Tongue (tissue), 2 donors: ENCODE measurements around the gene PCGF3. TPM values are rescaled to one million over a fixed set of nuclear protein-coding genes. Genes with fewer than 3 reads are reported as not detected.
"Not testable (repeated sequence)": the region's sequence is repeated elsewhere in the genome, so short reads cannot be mapped to it uniquely, and the experiment has no call there.

Source experiments
- DNase-seq: peaks from one replicate; pipeline ENCODE4 v3.0.0-alpha.2; 2015
- total RNA-seq: library from RNA; depleted of rRNA; stranded (reverse); fragments of >200 nt; gene quantifications from one replicate; pipeline ENCODE4 v1.2.3, GENCODE V29; 2014

The PCGF3 gene
- total RNA-seq, 1 donor from 2014 or later = 62.0 TPM

GRCh38 chr4:725391-726234 lies 20.0 kb downstream of the PCGF3 start:
- DNase-seq = no peak

DNA sequence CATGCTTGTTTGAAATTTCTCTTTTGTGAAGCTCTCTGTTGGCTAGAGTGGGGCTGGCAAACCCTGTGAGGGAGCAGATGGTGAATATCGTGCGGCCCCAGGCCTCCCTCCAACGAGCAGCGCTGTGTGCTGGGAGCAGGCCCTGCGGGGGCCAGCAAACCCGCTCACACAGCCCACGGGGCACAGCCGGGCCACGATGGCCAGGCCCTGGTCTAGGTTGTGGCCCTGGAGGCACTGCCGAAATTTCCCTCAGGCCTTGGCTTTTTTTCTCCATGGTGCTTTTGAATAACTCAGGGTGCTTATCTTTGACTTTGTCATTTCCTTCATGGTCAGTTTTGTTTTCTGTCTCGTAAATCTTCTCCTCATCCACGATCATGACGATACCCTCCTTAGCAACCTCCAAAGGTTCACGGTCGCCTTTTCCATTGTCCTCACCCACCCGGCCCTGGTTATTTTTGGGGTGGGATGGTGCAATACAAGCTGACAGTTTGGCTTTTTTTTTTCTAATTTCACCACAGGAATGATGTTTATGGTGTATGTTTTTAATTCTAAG lies 20.7 kb downstream of the PCGF3 start:
- no peak for DNase-seq

GRCh38 chr4:726838-727237 lies 21.2 kb downstream of the PCGF3 start:
- DNase-seq = peak; percentile 44

GRCh38 chr4:727576-727975 lies 21.9 kb downstream of the PCGF3 start:
- DNase-seq = no peak

DNA sequence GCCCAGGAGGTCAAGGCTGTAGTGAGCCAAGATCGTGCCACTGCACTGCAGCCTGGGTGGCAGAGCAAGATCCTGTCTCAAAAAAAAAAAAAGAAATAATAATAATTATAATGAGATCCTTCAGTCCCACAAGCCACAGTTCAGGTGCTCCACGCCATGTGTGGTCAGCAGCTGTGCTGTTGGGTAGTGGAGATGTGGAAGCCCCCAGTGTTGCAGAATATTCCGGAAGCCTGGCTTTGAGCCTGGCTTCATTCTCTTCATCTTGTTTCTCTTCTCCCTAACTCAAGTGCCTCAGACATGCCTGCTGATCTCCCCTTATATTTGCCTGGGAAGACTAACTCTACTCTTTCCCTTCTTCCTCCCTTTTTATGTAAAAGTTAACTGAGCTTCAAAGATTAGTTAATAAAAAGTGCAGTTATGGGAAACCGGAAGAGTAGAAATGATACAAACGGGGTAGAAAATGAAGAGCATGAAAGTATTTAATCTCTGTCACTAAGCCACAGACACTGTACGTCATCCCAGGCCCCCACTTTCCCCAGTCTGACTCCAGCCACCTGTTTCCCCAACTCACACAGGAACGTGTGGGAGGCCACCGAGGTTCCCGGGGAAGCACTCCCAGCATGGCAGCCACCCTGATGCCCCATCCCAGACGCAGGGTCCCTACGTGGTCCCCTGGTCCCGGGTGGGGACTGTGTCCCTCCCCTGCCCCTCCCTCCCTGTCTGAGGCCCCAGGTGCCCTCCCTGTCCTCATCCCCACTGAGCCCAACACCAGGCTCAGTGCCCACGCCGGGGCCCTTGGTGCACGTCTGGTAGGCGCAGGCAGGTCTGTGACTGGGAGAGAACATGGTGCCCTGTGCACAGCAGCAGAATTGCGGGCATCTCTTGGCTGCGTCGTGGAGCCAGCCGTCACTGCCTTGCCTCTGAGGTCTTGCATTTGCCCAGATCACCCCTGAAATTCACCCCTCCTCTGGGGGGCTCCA lies 24.0 kb downstream of the PCGF3 start:
- peak; percentile 70 for DNase-seq

DNA sequence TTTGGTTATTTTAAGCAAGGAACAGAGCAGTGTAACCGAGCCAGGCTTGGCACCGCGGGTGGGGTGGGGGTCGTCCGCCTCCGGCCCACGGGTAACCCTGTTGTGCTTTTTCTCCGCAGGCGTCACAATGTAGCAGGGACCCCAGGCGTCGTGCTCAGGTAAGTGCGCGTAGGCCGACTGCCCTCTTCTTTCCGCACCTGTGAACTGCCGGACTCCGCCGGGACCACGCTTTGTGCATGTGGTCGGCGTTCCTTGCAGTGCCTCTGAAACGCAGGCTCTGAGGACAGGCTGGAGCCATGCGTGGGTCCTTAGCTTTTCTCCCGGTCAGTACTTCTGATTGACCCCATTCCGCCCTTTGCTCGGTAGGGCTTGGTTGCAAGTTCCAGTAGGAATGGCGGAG lies 24.9 kb downstream of the PCGF3 start:
- DNase-seq = no peak

- not testable (repeated sequence) for DNase-seq
These were observed 25.6 kb downstream of the PCGF3 start for GRCh38 chr4:730946-731904.

DNA sequence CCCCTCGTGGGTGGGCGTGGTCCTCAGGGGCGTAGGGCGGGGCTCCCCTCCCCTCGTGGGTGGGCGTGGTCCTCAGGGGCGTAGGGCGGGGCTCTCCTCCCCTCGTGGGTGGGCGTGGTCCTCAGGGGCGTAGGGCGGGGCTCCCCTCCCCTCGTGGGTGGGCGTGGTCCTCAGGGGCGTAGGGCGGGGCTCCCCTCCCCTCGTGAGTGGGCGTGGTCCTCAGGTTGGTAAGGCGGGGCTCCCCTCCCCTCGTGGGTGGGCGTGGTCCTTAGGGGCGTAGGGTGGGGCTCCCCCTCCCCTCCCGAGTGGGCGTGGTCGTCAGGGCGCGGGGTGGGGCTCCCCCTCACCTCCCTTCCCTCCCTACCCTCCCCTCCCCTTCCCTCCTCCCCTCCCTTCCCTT lies 26.3 kb downstream of the PCGF3 start:
- not testable (repeated sequence) for DNase-seq

DNA sequence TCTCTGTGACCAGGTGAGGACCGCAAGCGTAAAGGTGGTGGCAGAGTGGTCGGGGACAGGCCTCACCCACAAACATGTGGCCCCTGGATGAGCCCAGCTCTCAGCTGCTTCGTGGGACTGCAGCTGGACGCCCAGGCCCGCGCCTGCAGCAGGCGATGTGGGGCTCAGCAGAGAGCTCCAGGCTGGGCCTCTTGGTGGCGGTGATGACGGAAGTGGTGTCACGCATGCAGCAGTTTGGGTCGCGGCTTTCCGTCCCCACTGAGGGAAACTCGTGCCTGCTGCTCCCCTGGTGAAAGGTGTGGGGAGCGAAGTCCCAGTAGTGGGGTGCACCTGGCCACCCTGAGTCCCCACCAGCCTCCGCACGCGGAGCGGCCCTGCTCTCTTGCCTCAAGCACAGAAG lies 26.9 kb downstream of the PCGF3 start:
- DNase-seq = no peak

GRCh38 chr4:732911-733630 lies 27.4 kb downstream of the PCGF3 start:
- peak; percentile 77 for DNase-seq

DNA sequence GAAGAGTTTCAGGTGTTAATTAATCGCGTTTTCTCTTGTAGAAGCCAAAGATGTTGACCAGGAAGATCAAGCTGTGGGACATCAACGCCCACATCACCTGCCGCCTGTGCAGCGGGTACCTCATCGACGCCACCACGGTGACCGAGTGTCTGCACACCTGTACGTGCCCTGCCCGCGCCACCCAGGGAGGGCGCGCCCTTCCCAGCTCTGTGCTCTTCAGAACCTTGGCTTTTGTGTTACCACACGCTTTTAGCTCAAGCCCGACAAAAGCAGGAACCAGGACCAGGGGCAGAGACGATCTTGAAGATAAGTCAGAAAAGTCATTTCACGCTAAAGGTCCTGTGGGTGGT lies 28.0 kb downstream of the PCGF3 start:
- no peak for DNase-seq

- DNase-seq = no peak
These were observed 28.4 kb downstream of the PCGF3 start for GRCh38 chr4:734075-734474.

DNA sequence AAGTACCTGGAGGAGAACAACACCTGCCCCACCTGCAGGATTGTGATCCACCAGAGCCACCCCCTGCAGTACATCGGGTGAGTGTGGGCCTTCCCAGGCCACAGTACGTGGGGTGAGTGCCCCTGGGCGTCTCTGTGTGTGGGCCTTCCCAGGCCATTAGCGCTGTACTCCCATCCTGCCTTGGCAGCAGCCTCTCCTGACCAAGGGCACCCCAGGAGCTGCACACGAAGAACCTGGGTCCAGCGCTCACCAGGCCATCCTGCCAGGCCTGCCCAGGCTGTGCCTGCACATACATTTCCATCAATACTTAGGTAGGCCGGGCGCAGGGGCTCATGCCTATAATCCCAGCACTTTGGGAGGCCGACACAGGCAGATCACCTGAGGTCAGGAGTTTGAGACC lies 29.3 kb downstream of the PCGF3 start:
- no peak for DNase-seq

- no peak for DNase-seq
These were observed 30.0 kb downstream of the PCGF3 start for GRCh38 chr4:735583-735982.

DNA sequence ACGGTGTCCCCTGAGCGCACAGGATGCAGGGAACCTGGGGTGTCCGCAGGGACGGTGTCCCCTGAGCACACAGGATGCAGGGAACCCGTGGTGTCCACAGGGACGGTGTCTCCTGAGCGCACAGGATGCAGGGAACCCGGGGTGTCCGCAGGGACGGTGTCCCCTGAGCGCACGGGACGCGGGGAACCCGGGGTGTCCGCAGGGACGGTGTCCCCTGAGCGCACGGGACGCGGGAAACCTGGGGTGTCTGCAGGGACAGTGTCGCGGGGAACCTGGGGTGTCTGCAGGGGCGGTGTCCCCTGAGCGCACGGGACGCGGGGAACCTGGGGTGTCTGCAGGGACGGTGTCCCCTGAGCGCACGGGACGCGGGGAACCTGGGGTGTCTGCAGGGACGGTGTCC lies 30.9 kb downstream of the PCGF3 start:
- not testable (repeated sequence) for DNase-seq

DNA sequence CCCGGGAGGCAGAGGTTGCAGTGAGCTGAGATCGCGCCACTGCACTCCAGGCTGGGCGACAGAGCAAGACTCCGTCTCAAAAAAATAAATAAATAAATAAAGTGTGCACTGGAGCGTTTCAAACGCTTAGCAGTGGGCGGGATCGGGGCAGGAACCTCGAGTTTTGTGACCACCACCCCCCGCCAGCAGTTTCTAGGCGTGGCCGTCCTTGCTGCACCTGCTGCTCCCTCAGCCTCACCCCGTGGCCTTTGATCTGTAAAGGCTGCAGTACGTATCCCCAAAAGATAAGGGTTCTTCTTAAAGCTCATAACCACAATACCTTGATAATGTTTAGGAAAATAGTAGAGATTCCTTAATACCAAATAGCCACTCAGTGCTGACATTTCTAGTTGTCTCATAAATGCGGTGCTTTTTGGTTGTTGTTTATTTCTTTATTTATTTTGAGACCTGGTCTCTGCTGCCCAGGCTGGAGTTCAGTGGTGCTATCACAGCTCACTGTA lies 33.2 kb downstream of the PCGF3 start:
- no peak for DNase-seq

DNA sequence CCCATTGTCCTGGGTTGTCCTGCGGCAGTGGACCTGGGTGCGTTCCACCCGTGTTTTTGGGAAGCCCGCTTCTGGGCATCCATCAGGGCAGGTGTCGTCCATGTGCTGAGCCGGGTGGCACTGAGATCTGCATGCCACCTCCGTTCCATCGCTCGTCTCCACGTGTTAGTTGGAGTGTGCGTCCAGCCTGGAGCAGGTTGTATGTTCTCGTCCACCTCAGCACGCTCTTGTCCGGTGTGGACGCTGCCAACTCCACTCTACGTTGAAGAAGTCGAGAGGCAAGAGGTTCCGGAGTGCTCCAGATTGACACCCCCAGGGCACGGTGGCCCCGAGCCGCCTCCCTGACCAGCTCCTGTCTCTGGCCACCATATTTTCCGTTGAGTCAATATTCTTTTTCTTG lies 33.9 kb downstream of the PCGF3 start:
- DNase-seq = no peak

- no peak for DNase-seq
These were observed 34.4 kb downstream of the PCGF3 start for GRCh38 chr4:740011-740410.

DNA sequence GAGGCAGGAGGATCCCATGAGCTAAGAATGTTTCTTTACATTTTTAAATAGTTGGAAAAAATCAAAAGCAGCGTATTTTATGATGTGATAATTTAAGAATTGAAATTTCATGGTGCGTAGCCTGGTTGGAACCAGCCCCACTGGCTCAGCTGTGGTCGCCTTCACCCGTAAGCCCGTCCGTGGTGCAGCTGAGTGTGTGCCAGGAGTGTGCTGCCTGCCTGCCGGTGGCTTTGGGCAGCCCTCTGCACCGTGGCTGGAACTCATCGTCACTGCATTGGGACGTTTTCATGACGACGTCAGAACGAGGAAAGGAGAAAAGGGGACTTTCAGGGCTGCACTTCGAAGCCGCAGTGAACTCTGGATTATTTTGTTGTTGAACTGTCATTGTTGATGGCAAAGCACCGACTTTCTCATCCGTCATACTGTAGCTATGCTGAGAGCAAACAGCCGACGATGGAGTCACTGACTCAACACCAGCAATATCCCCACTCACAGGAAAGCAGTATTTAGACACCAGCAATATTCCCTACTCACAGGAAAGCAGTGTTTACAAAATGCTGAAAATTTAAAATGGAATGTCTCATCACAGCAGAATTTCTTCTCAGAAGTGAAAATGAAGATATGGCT lies 35.1 kb downstream of the PCGF3 start:
- peak; percentile 48 for DNase-seq

DNA sequence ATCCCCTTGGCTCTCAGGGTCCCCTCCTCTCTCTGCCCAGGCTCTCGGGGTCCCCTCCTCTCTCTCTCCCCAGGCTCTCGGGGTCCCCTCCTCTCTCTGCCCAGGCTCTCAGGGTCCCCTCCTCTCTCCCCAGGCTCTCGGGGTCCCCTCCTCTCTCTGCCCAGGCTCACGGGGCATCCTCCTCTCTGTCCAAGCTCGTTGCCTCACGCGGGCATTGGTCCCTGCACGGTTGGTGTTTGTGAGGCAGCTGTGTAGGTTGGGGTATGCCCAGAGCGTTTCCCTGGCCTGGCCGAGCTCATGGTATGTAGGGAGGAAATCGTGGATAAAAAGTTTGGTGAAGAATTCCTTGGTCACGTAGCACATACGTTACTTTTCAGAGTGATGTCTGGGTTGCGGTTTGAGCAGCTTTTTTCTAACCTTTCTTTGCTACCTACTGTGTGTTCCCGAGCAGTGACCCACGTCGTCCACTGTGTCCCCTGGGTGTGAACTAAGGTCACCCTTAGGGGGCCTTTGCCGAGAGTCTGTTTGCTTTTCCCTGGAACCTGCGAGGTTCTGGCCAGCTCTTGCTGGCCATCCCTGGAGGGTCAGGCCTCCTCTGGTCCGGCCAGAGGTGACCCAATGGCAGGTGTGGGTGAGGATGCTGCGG lies 36.6 kb downstream of the PCGF3 start:
- DNase-seq = no peak
